ENCODE measurements around the gene RPP21.
"Not testable (repeated sequence)": the region's sequence is repeated elsewhere in the genome, so short reads cannot be mapped to it uniquely, and the experiment has no call there.

RPP21 gene

DNA sequence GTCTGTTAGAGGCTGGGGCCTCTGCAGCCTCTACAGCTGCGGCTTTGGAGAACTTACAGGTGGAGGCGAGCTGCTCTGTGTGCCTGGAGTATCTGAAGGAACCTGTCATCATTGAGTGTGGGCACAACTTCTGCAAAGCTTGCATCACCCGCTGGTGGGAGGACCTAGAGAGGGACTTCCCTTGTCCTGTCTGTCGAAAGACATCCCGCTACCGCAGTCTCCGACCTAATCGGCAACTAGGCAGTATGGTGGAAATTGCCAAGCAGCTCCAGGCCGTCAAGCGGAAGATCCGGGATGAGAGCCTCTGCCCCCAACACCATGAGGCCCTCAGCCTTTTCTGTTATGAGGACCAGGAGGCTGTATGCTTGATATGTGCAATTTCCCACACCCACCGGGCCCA is 15.6 kb upstream of the RPP21 start:
- no peak for DNase-seq (ENCODE audit: low spot score)

DNA sequence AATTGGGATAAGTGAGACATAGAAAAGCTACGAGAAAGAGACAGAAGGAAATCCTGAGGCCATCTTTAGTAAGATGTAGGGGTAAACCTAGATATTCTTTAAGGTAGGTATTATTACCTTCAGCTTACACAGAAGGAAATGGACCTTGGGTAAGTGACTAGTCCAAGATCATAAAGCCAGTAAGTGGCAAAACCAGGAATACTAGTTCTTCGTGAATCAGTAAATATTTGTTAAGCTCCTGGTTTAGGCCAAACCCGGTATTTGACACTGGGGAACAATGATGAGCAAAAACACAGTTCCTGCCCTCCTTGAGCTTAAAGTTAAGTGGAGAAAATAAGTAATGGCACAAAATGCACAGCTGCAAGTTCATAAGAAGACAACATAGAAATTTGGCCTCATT is 13.0 kb upstream of the RPP21 start:
- no peak for DNase-seq (ENCODE audit: low spot score)

- no peak for DNase-seq (ENCODE audit: low spot score)
Observed at GRCh38 chr6:30334075-30334783, 10.7 kb upstream of the RPP21 start.

- no peak for DNase-seq (ENCODE audit: low spot score)
Observed at GRCh38 chr6:30340589-30341054, 4.3 kb upstream of the RPP21 start.

DNA sequence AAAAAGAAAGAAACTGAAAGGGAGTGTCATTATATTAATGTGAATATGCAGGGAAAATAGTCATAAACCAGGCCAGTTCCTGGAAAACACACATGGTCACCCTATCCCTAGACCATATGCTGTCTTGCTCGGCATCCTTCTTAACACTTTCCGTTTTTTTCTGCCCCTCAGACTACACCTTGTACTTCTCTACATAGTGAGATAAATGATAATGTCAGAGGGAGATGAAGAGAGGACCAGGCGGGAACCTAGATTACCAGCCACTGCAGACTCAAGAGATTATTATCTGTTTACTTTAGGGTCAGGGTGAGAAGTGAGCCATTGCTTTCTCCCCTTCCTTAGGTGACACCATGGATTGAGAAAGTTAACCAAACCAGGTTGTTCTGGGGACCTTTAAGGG is 3.7 kb upstream of the RPP21 start:
- no peak for DNase-seq (ENCODE audit: low spot score)

DNA sequence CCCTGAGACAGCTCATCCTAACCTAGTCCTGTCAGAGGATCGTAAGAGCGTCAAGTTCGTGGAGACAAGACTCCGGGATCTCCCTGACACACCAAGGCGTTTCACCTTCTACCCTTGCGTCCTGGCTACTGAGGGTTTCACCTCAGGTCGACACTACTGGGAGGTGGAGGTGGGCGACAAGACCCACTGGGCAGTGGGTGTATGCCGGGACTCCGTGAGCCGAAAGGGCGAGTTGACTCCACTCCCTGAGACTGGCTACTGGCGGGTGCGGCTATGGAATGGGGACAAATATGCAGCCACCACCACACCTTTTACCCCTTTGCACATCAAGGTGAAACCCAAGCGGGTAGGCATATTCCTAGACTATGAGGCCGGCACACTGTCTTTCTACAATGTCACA is 3.2 kb upstream of the RPP21 start:
- DNase-seq (ENCODE audit: low spot score): no peak

- DNase-seq (ENCODE audit: low spot score): peak; percentile 20
Observed at GRCh38 chr6:30344191-30344867, 627 bp upstream of the RPP21 start.

- DNase-seq (ENCODE audit: low spot score): no peak
Observed at GRCh38 chr6:30345852-30346251, 896 bp downstream of the RPP21 start.

GRCh38 chr6:30348957-30349356 is 4.0 kb downstream of the RPP21 start:
- DNase-seq (ENCODE audit: low spot score): no peak

DNA sequence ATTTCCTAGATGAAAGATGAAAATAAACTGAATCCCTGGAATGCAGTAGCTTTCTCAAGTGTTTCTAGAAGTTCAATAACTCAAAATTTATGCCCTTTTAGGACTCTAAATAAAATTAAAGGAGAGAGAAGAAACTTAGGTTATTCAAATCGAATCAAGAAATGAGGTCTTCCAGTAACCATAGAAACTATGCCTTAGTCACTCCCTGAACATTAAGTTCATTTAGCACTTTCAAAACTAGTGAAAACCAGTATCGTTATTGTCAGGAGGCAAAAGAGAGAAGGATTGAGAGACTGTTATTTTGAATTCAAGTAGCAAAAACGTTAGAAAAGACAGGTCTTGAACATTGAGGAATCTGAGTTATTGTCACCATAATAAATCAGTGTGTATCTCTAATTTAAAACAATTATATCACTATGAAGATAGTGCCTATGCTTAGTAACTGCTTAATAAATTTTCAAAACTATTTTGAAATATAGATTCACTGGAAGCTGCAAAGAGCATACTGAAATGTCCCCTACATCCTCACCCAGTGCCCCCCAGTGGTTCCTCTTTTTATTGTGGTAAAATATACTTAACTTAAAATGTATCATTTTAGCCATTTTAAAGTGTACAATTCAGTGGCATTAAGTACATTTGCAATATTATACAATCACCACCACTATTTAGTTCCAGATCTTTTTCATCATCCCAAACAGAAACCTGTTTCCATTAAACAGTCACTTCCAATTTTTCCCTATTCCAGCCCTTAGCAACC is 4.6 kb downstream of the RPP21 start:
- no peak for DNase-seq (ENCODE audit: low spot score)

GRCh38 chr6:30350524-30350923 is 5.6 kb downstream of the RPP21 start:
- DNase-seq (ENCODE audit: low spot score): no peak

- no peak for DNase-seq (ENCODE audit: low spot score)
Observed at GRCh38 chr6:30352550-30352949, 7.6 kb downstream of the RPP21 start.

DNA sequence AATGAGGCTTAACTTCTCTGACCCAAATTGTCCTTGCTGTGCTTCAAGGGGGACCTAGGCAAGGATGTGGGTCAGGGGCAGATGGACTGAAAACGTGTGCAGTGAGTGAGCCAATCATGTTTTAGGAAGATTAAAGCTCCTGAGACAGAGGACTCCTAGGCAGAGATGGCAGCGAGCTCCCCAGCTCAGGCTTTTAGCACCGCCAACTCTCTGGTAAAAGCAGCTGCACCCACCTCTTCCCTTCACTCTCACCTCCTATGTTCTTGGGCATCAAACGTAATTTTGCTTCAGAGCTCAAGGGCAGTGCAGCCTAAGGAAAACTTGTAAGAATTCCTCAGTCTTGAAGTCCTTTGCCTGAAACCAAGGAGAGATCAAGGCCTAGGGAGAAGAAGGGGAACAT is 10.3 kb downstream of the RPP21 start:
- no peak for DNase-seq (ENCODE audit: low spot score)

DNA sequence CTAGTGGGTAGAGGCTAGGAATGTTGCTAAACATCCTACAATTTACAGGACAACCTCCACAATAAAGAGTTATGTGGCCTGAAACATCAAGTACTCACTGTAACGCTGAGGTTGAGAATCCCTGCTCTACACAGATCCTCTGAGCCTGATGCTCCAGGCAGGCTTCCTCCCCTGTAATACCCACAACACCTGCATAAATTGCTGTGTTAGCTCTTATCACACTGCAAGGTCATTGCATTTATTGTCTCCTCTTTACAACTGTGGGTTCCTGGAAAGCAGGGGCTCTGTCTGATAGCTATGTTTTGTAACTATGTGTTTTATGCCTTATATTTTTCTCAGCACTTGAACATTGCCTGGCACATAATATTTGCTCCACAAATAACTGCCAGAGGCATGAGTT is 11.6 kb downstream of the RPP21 start:
- no peak for DNase-seq (ENCODE audit: low spot score)

DNA sequence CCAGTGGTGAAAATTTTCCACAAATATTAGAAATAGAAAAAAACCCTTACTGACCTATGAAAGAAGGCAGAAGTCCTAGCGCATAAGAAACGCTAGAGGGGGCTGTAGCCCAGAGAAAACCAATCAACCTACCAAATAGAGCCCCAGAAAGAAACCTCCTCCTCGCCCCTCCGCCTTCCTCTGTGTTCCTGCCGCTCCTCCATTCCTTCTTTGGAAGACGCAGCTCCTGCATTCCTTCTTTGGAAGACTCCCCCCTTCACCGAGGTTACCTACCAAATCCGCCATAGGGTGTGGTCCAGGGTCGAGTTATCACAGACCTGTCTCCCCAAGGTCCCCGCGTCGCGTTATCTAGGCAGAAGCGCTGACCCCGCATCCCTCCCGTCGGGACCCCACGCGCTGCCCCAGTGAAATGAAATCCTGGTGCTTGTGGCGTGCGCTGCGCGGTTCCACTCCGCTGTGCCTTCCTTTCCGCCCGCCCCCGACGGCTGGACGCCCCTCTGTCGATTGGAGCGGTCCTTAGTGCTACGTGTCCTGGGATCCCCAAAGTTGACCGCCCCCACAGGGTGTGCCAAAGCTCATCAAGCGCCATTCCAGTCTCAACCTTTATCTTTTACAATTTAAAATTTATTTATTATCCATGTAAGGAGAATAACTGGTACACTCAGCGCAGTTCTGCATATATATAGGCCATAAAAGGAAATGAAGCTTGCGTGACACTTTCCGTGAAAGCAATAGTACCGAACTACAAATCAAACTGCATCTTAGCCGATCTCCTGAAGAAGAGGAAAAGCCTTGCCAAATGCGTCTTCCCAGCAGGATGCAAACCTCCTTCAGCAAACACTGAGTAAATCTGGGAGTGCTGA is 13.0 kb downstream of the RPP21 start:
- DNase-seq (ENCODE audit: low spot score): peak; percentile 25

GRCh38 chr6:30359276-30359675 is 14.3 kb downstream of the RPP21 start:
- DNase-seq (ENCODE audit: low spot score): no peak

- no peak for DNase-seq (ENCODE audit: low spot score)
Observed at GRCh38 chr6:30360139-30360538, 15.2 kb downstream of the RPP21 start.

DNA sequence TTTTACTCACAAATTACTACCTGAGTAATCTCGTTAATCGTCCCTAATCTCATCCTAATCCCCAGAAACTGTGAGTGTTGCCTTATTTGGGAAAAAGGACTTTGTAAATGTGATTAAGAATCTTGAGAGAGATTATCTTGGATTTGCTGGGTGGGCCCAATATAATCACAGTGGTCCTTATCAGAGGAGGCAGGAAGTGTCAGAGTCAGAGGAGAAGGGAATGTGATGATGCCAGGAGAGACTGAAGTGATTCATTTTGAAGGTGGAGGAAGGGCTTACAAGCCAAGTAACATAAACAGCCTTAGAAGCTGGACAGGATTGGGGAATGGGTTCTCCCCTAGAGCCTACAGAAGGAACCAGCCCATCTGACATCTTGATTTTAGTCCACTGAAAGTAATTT is 16.7 kb downstream of the RPP21 start:
- no peak for DNase-seq (ENCODE audit: low spot score)

DNA sequence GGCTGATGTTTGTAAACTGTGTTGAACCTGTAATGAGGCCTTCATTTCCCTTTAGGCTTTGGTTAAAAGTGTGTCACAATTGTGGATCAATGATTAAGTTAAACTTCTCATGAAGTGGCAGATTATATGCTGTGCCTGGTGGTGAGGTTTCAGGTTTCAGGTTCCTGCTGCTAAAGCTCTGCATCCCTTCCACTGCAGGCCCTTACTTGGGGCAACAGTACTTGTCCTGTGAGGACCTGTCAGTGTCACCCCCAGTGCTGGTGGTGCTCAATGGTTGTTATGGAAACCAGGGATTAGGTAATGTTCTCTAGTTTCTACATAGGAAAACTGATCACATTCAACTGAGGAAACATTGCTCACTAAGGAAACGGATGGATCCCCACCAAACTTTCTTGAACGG is 18.5 kb downstream of the RPP21 start:
- DNase-seq (ENCODE audit: low spot score): no peak

GRCh38 chr6:30364591-30364990 is 19.6 kb downstream of the RPP21 start:
- DNase-seq (ENCODE audit: low spot score): no peak

DNA sequence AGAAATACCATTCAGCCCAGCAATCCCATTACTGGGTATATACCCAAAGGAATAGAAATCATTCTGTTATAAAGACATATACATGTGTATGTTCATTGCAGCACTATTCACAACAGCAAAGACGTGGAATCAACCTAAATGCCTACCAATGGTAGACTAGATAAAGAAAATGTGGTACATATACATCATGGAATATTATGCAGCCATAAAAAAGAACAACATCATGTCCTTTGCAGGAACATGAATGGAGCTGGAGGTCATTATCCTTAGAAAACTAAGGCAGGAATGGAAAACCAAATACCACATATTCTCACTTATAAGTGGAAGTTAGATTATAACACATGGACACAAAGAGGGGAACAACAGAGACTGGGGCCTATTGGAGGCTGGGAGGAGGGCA is 24.3 kb downstream of the RPP21 start:
- DNase-seq (ENCODE audit: low spot score): not testable (repeated sequence)

DNA sequence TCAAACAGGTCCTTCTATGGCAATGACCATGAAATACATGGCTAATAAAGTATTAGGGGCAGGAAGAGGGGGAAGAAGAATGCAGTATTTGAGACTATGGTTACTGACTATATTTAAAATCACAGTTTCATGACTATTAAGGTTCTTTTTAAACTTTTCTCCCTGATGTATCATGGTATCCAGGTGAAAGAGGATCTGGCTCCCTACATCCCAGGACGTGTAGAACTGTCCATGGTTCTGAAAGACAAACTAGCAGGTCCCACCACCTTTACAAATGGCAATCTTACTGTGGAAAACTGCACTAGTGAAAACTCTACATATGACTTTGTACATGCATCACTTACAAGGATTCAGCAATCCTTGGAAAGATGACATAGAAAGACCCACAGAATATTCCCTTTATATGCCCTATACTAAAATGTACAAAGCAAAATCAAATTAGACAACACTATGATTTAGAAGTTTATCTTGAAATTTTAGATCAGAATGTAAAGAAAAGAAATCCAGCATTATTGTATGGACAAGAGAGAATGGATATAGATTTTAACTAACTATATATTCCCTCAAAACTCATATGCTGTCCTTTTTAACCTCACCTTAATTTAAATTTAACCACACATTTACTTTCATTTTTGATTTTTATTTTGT is 33.5 kb downstream of the RPP21 start:
- DNase-seq (ENCODE audit: low spot score): peak; percentile 15

Data from HuH-7.5 (cell line).